ENCODE data around the gene CARD19. TPM values are rescaled to one million over a fixed set of nuclear protein-coding genes. Genes with fewer than 3 reads are reported as not detected.

CARD19 gene
- total RNA-seq, 1 donor from 2014 or later = 27.1 TPM

- peak; percentile 8 for DNase-seq (ENCODE audit: missing footprints)
- intact Hi-C loops (cut with DNase I) = no loop called here
- ATAC-seq = no peak
Observed at GRCh38 chr9:93125331-93125894, 29.4 kb downstream of the CARD19 start.

GRCh38 chr9:93126151-93126781 lies 30.2 kb downstream of the CARD19 start:
- no peak for ATAC-seq
- intact Hi-C loops (cut with DNase I) = no loop called here
- DNase-seq (ENCODE audit: missing footprints) = peak; percentile 54

- intact Hi-C loops (cut with DNase I) = no loop called here
- no peak for ATAC-seq
- DNase-seq (ENCODE audit: missing footprints) = peak; percentile 68
Observed at GRCh38 chr9:93126825-93127368, 30.9 kb downstream of the CARD19 start.

DNA sequence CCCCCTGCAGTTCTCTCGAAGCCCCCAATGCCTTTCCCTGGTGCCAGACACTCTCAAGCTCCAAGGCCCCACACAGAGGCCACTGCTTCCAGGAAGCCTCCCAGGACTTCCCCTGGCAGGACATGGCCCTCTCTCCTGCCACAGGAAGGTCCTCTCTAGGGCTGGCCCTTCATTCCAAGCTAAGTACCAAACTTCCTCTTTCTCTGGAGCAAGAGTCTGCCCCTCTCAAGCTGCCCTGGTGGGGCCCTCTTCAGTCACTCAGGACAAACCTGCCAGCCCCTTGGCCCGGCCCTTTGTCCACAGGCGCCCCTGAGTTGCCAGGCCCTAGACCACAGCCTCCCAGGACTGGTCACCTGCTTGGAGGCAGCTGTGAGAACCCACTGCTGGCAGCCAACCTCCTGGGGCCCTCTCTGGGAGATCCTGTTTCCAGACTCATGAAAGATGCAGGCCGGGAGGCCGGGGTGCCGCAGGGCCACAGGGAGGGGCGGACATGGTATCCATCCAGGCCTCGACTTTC lies 31.4 kb downstream of the CARD19 start:
- DNase-seq (ENCODE audit: missing footprints) (peak; percentile 64), ATAC-seq (no peak)
- intact Hi-C loops (cut with DNase I) = no loop called here

- peak; percentile 55 for DNase-seq (ENCODE audit: missing footprints)
- intact Hi-C loops (cut with DNase I) = no loop called here
- no peak for ATAC-seq
Observed at GRCh38 chr9:93128011-93128714, 32.1 kb downstream of the CARD19 start.

DNA sequence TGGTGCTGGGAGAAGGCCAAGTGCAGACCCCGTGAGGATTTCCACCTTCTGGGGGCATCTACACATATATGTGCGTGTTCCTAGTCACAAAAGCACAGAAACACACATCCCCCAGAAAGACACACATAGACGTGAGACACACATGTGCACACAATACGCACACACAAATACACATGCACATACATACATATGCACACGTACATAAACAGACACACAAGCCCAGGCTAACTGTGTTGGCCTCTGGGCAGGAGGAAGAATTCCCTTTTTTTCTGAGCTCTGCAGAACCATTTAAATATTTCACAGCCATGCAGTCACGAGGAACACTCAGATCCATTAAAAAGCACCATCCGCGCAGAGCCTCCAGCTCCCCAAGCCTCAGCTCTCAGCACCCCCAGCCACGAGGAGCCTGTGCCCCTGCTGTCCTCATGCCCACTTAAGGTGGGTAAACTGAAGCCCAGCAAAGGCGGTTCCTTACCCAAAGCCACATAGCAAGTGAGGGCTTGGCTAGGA lies 32.8 kb downstream of the CARD19 start:
- DNase-seq (ENCODE audit: missing footprints) (peak; percentile 6), ATAC-seq (no peak)
- intact Hi-C loops (cut with DNase I) = no loop called here

- intact Hi-C loops (cut with DNase I) = no loop called here
- no peak for ATAC-seq
- DNase-seq (ENCODE audit: missing footprints) = peak; percentile 75
Observed at GRCh38 chr9:93129286-93129685, 33.3 kb downstream of the CARD19 start.

GRCh38 chr9:93129691-93130500 lies 33.9 kb downstream of the CARD19 start:
- intact Hi-C loops (cut with DNase I) = loop anchor here (5.0 kb wide), 1 partner anchor 33 kb away; the partner anchor contains the start of gene CARD19

GRCh38 chr9:93130861-93131481 lies 35.0 kb downstream of the CARD19 start:
- intact Hi-C loops (cut with DNase I) = loop anchor here (5.0 kb wide), 1 partner anchor 34 kb away; the partner anchor contains the start of gene CARD19

More at GRCh38 chr9:93129691-93130500, 33.9 kb downstream of the CARD19 start:
- ATAC-seq (peak; percentile 42), DNase-seq (ENCODE audit: missing footprints) (peak; percentile 76)

GRCh38 chr9:93131599-93132286 lies 35.7 kb downstream of the CARD19 start:
- intact Hi-C loops (cut with DNase I) = loop anchor here (2.0 to 5.0 kb wide), 2 partner anchors 21 to 34 kb away; partner anchors contain the start of gene CARD19
- ATAC-seq (no peak), DNase-seq (ENCODE audit: missing footprints) (peak; percentile 28)

More at GRCh38 chr9:93130861-93131481, 35.0 kb downstream of the CARD19 start:
- ATAC-seq (peak; percentile 3), DNase-seq (ENCODE audit: missing footprints) (peak; percentile 80)

DNA sequence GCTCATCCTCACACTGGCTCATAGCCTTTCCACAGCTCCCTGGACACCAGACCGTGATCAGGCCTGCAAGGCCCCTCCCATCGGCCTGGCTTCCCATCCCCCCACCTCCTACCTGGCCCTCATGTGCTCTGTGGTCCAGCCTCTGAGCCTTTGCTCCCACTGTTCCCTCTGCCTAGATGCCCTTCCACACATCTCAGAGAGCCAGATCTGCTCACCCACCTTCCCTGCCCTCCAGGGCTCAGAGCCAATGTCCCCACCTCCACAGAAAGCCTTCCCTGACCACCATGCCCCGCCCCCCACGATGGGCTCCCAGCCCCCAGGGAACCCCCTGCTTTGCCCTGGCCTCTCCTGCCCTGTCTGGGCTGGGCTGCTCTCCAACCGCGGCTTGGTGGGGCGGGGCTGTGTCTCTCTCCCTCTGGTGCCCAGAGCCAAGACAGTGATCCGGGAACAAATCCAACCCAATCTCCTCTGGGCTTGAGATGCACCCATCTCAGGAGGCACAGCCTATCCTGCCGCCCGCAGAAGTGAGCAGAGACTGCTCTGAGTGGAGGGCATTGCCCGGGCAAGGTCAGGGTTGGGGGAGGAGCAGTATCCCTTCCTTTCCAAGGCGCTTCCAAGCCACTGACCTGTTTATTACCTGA lies 36.4 kb downstream of the CARD19 start:
- intact Hi-C loops (cut with DNase I) = loop anchor here (2.0 to 5.0 kb wide), 2 partner anchors 22 to 35 kb away; partner anchors contain the start of gene CARD19
- ATAC-seq = peak; percentile 37
- peak; percentile 73 for DNase-seq (ENCODE audit: missing footprints)

- DNase-seq (ENCODE audit: missing footprints) (peak; percentile 75), ATAC-seq (peak; percentile 14)
- intact Hi-C loops (cut with DNase I) = loop anchor here (2.0 to 5.0 kb wide), 2 partner anchors 22 to 36 kb away; partner anchors contain the start of gene CARD19
Observed at GRCh38 chr9:93132946-93133680, 37.1 kb downstream of the CARD19 start.

GRCh38 chr9:93133681-93134014 lies 37.6 kb downstream of the CARD19 start:
- peak; percentile 91 for DNase-seq (ENCODE audit: missing footprints)
- intact Hi-C loops (cut with DNase I) = loop anchor here (2.0 to 5.0 kb wide), 2 partner anchors 23 to 36 kb away; partner anchors contain the start of gene CARD19
- ATAC-seq = peak; percentile 65

DNA sequence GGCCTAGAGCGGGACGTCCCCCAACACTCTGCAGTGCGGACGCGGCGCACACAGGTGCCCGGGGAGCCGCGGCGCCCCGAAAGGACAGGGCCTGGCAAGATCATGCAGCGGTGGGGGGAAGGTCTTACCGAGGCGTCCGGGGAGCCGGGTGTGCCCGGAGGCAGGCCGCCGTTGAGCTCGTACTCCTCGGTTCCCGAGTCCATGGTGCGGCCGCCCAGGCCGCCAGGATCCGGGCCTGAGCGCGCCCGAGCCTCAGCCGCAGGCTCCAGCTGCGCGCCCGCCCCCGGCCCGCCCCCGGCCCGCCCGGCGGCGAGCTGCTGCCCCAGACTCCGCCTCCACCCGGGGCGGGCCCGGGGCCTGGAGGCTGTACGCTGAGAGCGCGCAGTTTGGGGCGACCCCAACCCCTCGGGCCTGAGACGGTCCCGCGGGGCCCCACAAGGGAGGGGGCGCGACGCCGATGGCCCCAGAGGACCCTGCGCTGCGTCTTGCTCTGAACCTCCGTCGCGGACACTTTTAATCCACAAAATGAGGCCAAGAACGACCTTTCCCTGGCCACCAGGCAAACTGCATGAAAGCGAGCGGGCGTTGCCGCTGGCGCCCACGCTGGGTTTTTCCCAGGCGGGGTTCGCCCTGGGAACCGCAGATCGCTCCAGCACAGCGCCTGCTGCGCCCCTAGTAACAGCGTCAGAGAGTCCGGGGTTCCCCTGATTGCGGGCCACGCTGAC lies 38.2 kb downstream of the CARD19 start, which contains the start of gene NINJ1:
NINJ1 (minus strand) TSS at position 237 of the 725 bp plus-strand sequence; CDS start at position 203, 34 bp downstream.
- ATAC-seq = peak; percentile 87
- intact Hi-C loops (cut with DNase I) = loop anchor here (5.0 kb wide), 1 partner anchor 37 kb away; the partner anchor contains the start of gene CARD19
- peak; percentile 92 for DNase-seq (ENCODE audit: missing footprints)
